Neuronal stem cell (in vitro differentiated cells): Measurements from ENCODE around the gene COG7.
"Not testable (repeated sequence)": the region's sequence is repeated elsewhere in the genome, so short reads cannot be mapped to it uniquely, and the experiment has no call there.

Experiments
- DNase-seq: peaks from one replicate; pipeline ENCODE4 v3.0.0-alpha.2; 2013; ENCODE audit warnings: low spot score
- H2AFZ ChIP-seq: one replicate; pipeline ENCODE4 v1.6.1; 2013; ENCODE audit warnings: mild to moderate bottlenecking, low read length, inconsistent platforms
- H2AK5ac ChIP-seq: 2 replicates; pipeline ENCODE4 v1.6.1; 2013; ENCODE audit warnings: low read depth, mild to moderate bottlenecking, inconsistent platforms, low read length, moderate library complexity, mixed read lengths
- H2BK120ac ChIP-seq: 2 replicates; pipeline ENCODE4 v1.6.1; 2013; ENCODE audit warnings: low read depth, mild to moderate bottlenecking, inconsistent platforms, low read length, moderate library complexity, mixed read lengths
- H2BK12ac ChIP-seq: one replicate; pipeline ENCODE4 v1.6.1; 2013; ENCODE audit warnings: low read length, inconsistent platforms
- H2BK15ac ChIP-seq: 2 replicates; pipeline ENCODE4 v1.6.1; 2013; ENCODE audit warnings: mild to moderate bottlenecking, low read length, inconsistent platforms, mixed read lengths
- H2BK5ac ChIP-seq: one replicate; pipeline ENCODE4 v1.6.1; 2013; ENCODE audit warnings: inconsistent platforms, mild to moderate bottlenecking, low read length, moderate library complexity
- H3K14ac ChIP-seq: one replicate; pipeline ENCODE4 v1.6.1; 2013; ENCODE audit warnings: low read length, inconsistent platforms
- H3K18ac ChIP-seq: 2 replicates; pipeline ENCODE4 v1.6.1; 2013; ENCODE audit warnings: low read length, inconsistent platforms
- H3K23ac ChIP-seq: 2 replicates; pipeline ENCODE4 v1.6.1; 2013; ENCODE audit warnings: low read depth, mild to moderate bottlenecking, mixed read lengths, low read length, inconsistent platforms; ENCODE audit not compliant: poor library complexity
- H3K27ac ChIP-seq: replicated peaks from 3 replicates; pipeline ENCODE4 v1.5.1; 2013; ENCODE audit warnings: low read length, inconsistent platforms
- H3K27me3 ChIP-seq, 3 experiments: 2 replicates each; pipeline ENCODE4 v1.6.1; 2013; ENCODE audit warnings: low read length in 3 of 3, mild to moderate bottlenecking in 2 of 3, inconsistent platforms in 1 of 3, low read depth in 1 of 3, mixed read lengths in 1 of 3, moderate library complexity in 1 of 3; ENCODE audit not compliant: control insufficient read depth in 3 of 3, insufficient read depth in 3 of 3
- H3K36me3 ChIP-seq, 2 donors: replicated peaks in 1 of 2; 2 replicates each; pipeline ENCODE4 v1.6.1; 2013; ENCODE audit warnings: low read length in 2 of 2; ENCODE audit not compliant: control insufficient read depth in 2 of 2, insufficient read depth in 2 of 2
- H3K4ac ChIP-seq: 2 replicates; pipeline ENCODE4 v1.6.1; 2013; ENCODE audit warnings: inconsistent platforms, mild to moderate bottlenecking, low read length, moderate library complexity
- H3K4me1 ChIP-seq, 2 donors: 1 replicate in 1 of 2; 2 replicates in 1 of 2; pipeline ENCODE4 v1.6.1; 2013; ENCODE audit warnings: low read length in 2 of 2, low read depth in 1 of 2; ENCODE audit not compliant: control insufficient read depth in 2 of 2, insufficient read depth in 1 of 2
- H3K4me2 ChIP-seq: one replicate; pipeline ENCODE4 v1.6.1; 2013; ENCODE audit warnings: mild to moderate bottlenecking, low read length, inconsistent platforms; ENCODE audit not compliant: insufficient read depth, poor library complexity, severe bottlenecking
- H3K4me3 ChIP-seq, 2 donors: 2 replicates each; pipeline ENCODE4 v1.5.1; 2013; ENCODE audit warnings: low read length in 2 of 2, mild to moderate bottlenecking in 2 of 2, inconsistent platforms in 1 of 2, moderate library complexity in 1 of 2
- H3K79me1 ChIP-seq: one replicate; pipeline ENCODE4 v1.6.1; 2013; ENCODE audit warnings: low read depth, mild to moderate bottlenecking, inconsistent platforms, low read length, moderate library complexity
- H3K9ac ChIP-seq: one replicate; pipeline ENCODE4 v1.6.1; 2013; ENCODE audit warnings: mild to moderate bottlenecking, low read depth, low read length, inconsistent platforms; ENCODE audit not compliant: poor library complexity
- H3K9me3 ChIP-seq, 2 donors: replicated peaks in 1 of 2; 2 replicates each; pipeline versions ENCODE3 to v1.6.1; 2013; ENCODE audit warnings: low read length in 2 of 2, mild to moderate bottlenecking in 2 of 2, inconsistent platforms in 1 of 2, low read depth in 1 of 2, mixed read lengths in 1 of 2, moderate library complexity in 1 of 2; ENCODE audit not compliant: control insufficient read depth in 2 of 2, insufficient read depth in 1 of 2
- H4K8ac ChIP-seq: one replicate; pipeline ENCODE4 v1.6.1; 2013; ENCODE audit warnings: low read depth, mild to moderate bottlenecking, inconsistent platforms, low read length, moderate library complexity
- H4K91ac ChIP-seq: one replicate; pipeline ENCODE4 v1.6.1; 2013; ENCODE audit warnings: low read length, low read depth, mild to moderate bottlenecking, inconsistent platforms; ENCODE audit not compliant: poor library complexity
- WGBS, 2 donors: extraction: QIAGEN DNeasy Blood & Tissue Kit; methylation state at CpG; one replicate each; pipeline ENCODE4 v1.1.7; 2013; ENCODE audit warnings: missing lambda C conversion rate in 2 of 2, mixed read lengths in 1 of 2; ENCODE audit not compliant: insufficient read length in 2 of 2, insufficient replicate concordance in 1 of 2; ENCODE audit errors: extremely low coverage in 2 of 2; 5-methylcytosine and 5-hydroxymethylcytosine counted together

COG7 gene

GRCh38 chr16:23384878-23385277 is 68.1 kb downstream of the COG7 start:
- no peak overlapping the region for H3K23ac ChIP-seq
- no peak overlapping the region for H3K4me3 ChIP-seq
- no peak overlapping the region for H3K18ac ChIP-seq
- H3K4me2 ChIP-seq = no peak overlapping the region
- H3K79me1 ChIP-seq = no peaks in the 10 kb centered on the region
- no peak overlapping the region for H3K27ac ChIP-seq
- H4K91ac ChIP-seq = no peak overlapping the region
- peaks cover 0 to 1% of the 10 kb centered on the region in 2 donors for H3K4me1 ChIP-seq
- no peaks in the 10 kb centered on the region for H3K27me3 ChIP-seq
- no peaks in the 10 kb centered on the region for H3K9me3 ChIP-seq
- H3K36me3 ChIP-seq = peaks cover 3 to 14% of the 10 kb centered on the region in 2 donors
- no peak overlapping the region for H2BK12ac ChIP-seq
- DNase-seq = no peak
- H3K4ac ChIP-seq = no peak overlapping the region
- H2BK5ac ChIP-seq = no peak overlapping the region
- no peak overlapping the region for H2BK15ac ChIP-seq
- no peak overlapping the region for H3K14ac ChIP-seq
- H2AK5ac ChIP-seq = no peak overlapping the region
- H2AFZ ChIP-seq = no peak overlapping the region
- no CpG with 5 or more reads among the region's 10 CpGs for WGBS, 2 donors
- no peak overlapping the region for H4K8ac ChIP-seq
- no peak overlapping the region for H2BK120ac ChIP-seq
- H3K9ac ChIP-seq = no peak overlapping the region

DNA sequence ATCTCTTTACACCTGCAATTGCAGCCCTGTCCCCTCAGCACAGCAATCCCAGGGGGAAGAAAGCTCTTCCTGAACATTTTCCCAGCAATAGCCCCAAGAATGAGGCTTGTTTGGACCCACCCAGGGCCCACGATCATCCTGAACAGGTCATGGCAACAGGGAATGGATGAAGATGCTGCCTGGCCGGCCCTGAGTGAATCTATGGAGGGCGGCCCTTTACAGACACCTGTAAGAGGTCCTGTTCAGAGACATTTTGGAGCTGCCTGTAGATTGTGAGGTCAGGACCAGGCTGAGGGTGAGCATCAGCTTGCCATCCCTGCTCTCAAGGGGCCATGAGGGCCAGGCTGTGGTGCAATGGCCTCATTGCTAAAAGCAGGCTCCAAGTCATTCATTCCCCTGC is 69.1 kb downstream of the COG7 start:
- Histone ChIP-seq H3K18ac (peak overlapping the region; percentile 31), H4K8ac (no peak overlapping the region), H3K27me3 (no peaks in the 10 kb centered on the region), H3K4ac (no peak overlapping the region), H3K9ac (no peak overlapping the region), H3K27ac (no peak overlapping the region), H3K79me1 (no peaks in the 10 kb centered on the region), H3K23ac (no peak overlapping the region), H2BK15ac (no peak overlapping the region), H2AFZ (no peak overlapping the region), H3K14ac (no peak overlapping the region), H2BK12ac (no peak overlapping the region), H3K36me3 (peaks cover 3 to 5% of the 10 kb centered on the region in 2 donors), H2BK5ac (peak overlapping the region; percentile 67), H3K9me3 (no peaks in the 10 kb centered on the region), H3K4me1 (peaks cover 0 to 6% of the 10 kb centered on the region in 2 donors), H2AK5ac (no peak overlapping the region), H4K91ac (no peak overlapping the region), H3K4me2 (no peak overlapping the region), H3K4me3 (no peak overlapping the region), H2BK120ac (no peak overlapping the region)
- DNase-seq = no peak
- no CpG with 5 or more reads among the region's 3 CpGs for WGBS, 2 donors

DNA sequence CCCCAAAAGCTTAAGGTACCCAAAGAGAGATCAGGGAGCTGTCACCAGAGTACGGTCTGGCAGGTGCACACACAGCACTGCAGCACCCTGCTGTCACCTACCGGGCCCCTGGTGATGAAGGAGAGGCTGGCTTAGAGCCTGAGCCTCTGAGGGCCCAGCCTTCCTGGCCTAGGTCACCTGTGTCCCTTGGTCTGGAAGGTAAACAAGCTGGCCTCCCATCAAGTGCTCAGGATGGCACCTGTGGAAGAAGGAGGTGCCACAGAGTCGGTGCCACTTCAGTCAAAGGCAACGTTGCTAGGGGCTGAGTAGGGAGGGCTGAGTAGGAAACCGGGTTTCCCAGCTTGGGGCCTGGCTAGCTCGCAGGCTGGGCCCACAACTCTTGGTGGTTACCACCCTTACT is 70.7 kb downstream of the COG7 start:
- no peak overlapping the region for H3K27ac ChIP-seq
- H4K8ac ChIP-seq = peak overlapping the region; percentile 58
- no peak overlapping the region for H2BK5ac ChIP-seq
- H3K4me3 ChIP-seq = no peak overlapping the region
- H3K27me3 ChIP-seq = peaks cover 0 to 5% (median 0%) of the 10 kb centered on the region in 3 experiments
- peak overlapping the region; percentile 40 for H3K9ac ChIP-seq
- no peak overlapping the region for H4K91ac ChIP-seq
- peak overlapping the region; percentile 82 for H3K23ac ChIP-seq
- no peak overlapping the region for H3K14ac ChIP-seq
- no peaks in the 10 kb centered on the region for H3K9me3 ChIP-seq
- H3K4ac ChIP-seq = no peak overlapping the region
- peak overlapping the region; percentile 53 for H2BK12ac ChIP-seq
- H2AFZ ChIP-seq = no peak overlapping the region
- H3K79me1 ChIP-seq = no peaks in the 10 kb centered on the region
- peak overlapping the region; percentile 63 for H3K18ac ChIP-seq
- no peaks in the 10 kb centered on the region for H3K36me3 ChIP-seq
- no peak overlapping the region for H2BK15ac ChIP-seq
- no peak overlapping the region for H3K4me2 ChIP-seq
- peak overlapping the region; percentile 83 for H2AK5ac ChIP-seq
- peaks cover 0 to 6% of the 10 kb centered on the region in 2 donors for H3K4me1 ChIP-seq
- DNase-seq = no peak
- H2BK120ac ChIP-seq = no peak overlapping the region
- WGBS, 2 donors = no CpG with 5 or more reads among the region's 6 CpGs

DNA sequence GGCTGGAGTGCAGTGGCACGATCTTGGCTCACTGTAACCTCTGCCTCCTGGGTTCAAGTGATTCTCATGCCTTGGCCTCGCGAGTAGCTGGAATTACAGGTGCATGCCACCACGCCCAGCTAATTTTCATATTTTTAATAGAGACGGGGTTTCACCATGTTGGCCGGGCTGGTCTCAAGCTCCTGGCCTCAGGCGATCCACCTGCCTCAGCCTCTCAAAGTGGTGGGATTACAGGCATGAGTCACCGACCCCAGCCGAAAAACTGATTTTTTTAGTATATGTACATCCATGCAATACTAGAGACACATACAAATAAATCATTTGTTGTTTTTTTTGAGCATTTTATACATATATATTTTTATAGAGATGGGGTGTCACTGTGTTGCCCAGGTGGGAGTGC is 71.3 kb downstream of the COG7 start:
- H2BK120ac ChIP-seq, H3K9ac ChIP-seq, H3K23ac ChIP-seq, H3K36me3 ChIP-seq, H2BK12ac ChIP-seq, H3K79me1 ChIP-seq, H2BK15ac ChIP-seq, H3K18ac ChIP-seq, H3K14ac ChIP-seq, H3K4ac ChIP-seq, H3K27me3 ChIP-seq, H3K4me1 ChIP-seq, H4K91ac ChIP-seq, DNase-seq, H3K4me3 ChIP-seq, H2BK5ac ChIP-seq, H3K9me3 ChIP-seq, H2AFZ ChIP-seq, H4K8ac ChIP-seq, H2AK5ac ChIP-seq, H3K4me2 ChIP-seq, H3K27ac ChIP-seq: not testable (repeated sequence)
- WGBS, 2 donors = no CpG with 5 or more reads among the region's 9 CpGs
